Omental fat pad (tissue), 4 donors: ENCODE results near the gene MIXL1. TPM values are rescaled to one million over a fixed set of nuclear protein-coding genes. Genes with fewer than 3 reads are reported as not detected.

Experiments used
- ATAC-seq: fragments of 150-250 bp; one replicate; pipeline ENCODE4 v1.9.1; 2016; ENCODE audit warnings: mild to moderate bottlenecking, moderate library complexity; ENCODE audit not compliant: low FRiP score
- DNase-seq: peaks from one replicate; pipeline ENCODE4 v3.0.0-alpha.2; 2019; ENCODE audit warnings: low spot score
- CTCF ChIP-seq, 3 donors: fragments of 450-650 bp; IDR thresholded peaks; one replicate each; pipeline ENCODE4 v1.5.1; 2016 to 2017; ENCODE audit warnings: antibody characterized with exemption in 3 of 3, mild to moderate bottlenecking in 3 of 3, moderate library complexity in 2 of 3
- total RNA-seq, 4 donors: library from RNA; depleted of rRNA; stranded (reverse); fragments of >200 nt; gene quantifications; one replicate each; pipeline ENCODE4 v1.1.0, GENCODE V29; 2016

The MIXL1 gene
- total RNA-seq, 4 donors from 2014 or later = 0.84 TPM; not detected in 3

- ATAC-seq = no peak
- TF ChIP-seq CTCF (IDR thresholded peaks at IDR 0.05) = no peak
- DNase-seq = no peak
Measured at GRCh38 chr1:226204198-226204597, 19.3 kb upstream of the MIXL1 start.

GRCh38 chr1:226207048-226207447, 16.4 kb upstream of the MIXL1 start:
- DNase-seq = no peak
- TF ChIP-seq CTCF (IDR thresholded peaks at IDR 0.05) = no peak

GRCh38 chr1:226209307-226210059, 14.0 kb upstream of the MIXL1 start:
- ATAC-seq = no peak
- no peak for DNase-seq

More at GRCh38 chr1:226207048-226207447, 16.4 kb upstream of the MIXL1 start:
- no peak for ATAC-seq

GRCh38 chr1:226210571-226211176, 12.8 kb upstream of the MIXL1 start:
- ATAC-seq (no peak), DNase-seq (no peak)
- TF ChIP-seq CTCF (IDR thresholded peaks at IDR 0.05) = no peak

More at GRCh38 chr1:226209307-226210059, 14.0 kb upstream of the MIXL1 start:
- no peak for TF ChIP-seq CTCF (IDR thresholded peaks at IDR 0.05)

GRCh38 chr1:226211181-226211821, 12.2 kb upstream of the MIXL1 start:
- ATAC-seq (no peak), DNase-seq (no peak)
- no peak for TF ChIP-seq CTCF (IDR thresholded peaks at IDR 0.05)

- ATAC-seq = no peak
- no peak for DNase-seq
- no peak for TF ChIP-seq CTCF (IDR thresholded peaks at IDR 0.05)
Measured at GRCh38 chr1:226212545-226212944, 10.9 kb upstream of the MIXL1 start.
